SU-DHL-6 (cell line): Measurements from ENCODE around the gene FHOD3.

Experiments used
- H2AFZ ChIP-seq: fragments of 200-600 bp; sonication (generic); 2 replicates; pipeline ENCODE4 v1.6.1; 2014; ENCODE audit warnings: low read depth, mild to moderate bottlenecking, moderate library complexity, mixed read lengths, antibody characterized with exemption, low read length; ENCODE audit not compliant: severe bottlenecking
- H3F3A ChIP-seq: fragments of 200-600 bp; shearing (Covaris generic); 2 replicates; pipeline ENCODE4 v1.6.0; 2016; ENCODE audit warnings: antibody characterized with exemption, mild to moderate bottlenecking; ENCODE audit not compliant: insufficient read depth
- H3K27ac ChIP-seq: fragments of 200-600 bp; sonication (generic); 2 replicates; pipeline ENCODE4 v1.5.1; 2016; ENCODE audit warnings: low read depth, mild to moderate bottlenecking, low read length, moderate library complexity, mixed read lengths
- H3K27me3 ChIP-seq: fragments of 200-600 bp; sonication (generic), shearing (Covaris generic); 2 replicates; pipeline ENCODE4 v1.6.0; 2014; ENCODE audit warnings: mild to moderate bottlenecking, low read length
- H3K36me3 ChIP-seq: fragments of 200-600 bp; sonication (generic); 2 replicates; pipeline ENCODE4 v1.6.1; 2014; ENCODE audit warnings: mild to moderate bottlenecking, low read length, mixed read lengths
- H3K4me2 ChIP-seq: fragments of 300-600, 200-600 bp; shearing (Covaris generic), sonication (generic); 2 replicates; pipeline ENCODE4 v1.6.0; 2014; ENCODE audit warnings: low read length, low read depth, mild to moderate bottlenecking; ENCODE audit not compliant: poor library complexity, severe bottlenecking
- H3K4me3 ChIP-seq: fragments of 200-600 bp; sonication (generic); 2 replicates; pipeline ENCODE4 v1.5.1; 2014; ENCODE audit warnings: antibody characterized with exemption, low read length, mild to moderate bottlenecking, mixed read lengths; ENCODE audit not compliant: insufficient read depth, poor library complexity, severe bottlenecking
- H3K79me2 ChIP-seq: fragments of 200-600 bp; sonication (generic); 2 replicates; pipeline ENCODE4 v1.6.1; 2014; ENCODE audit warnings: mild to moderate bottlenecking, low read length, moderate library complexity; ENCODE audit not compliant: insufficient read depth
- H3K9ac ChIP-seq: fragments of 200-600 bp; sonication (generic); 2 replicates; pipeline ENCODE4 v1.7.0; 2014; ENCODE audit warnings: mild to moderate bottlenecking, low read length
- H3K9me2 ChIP-seq: fragments of 200-600 bp; sonication (generic); replicated peaks from 2 replicates; pipeline ENCODE4 v1.6.1; 2014; ENCODE audit warnings: low read length; ENCODE audit not compliant: insufficient read depth
- H3K9me3 ChIP-seq: fragments of 200-600 bp; sonication (generic); 2 replicates; pipeline ENCODE4 v1.6.1; 2014; ENCODE audit warnings: low read length, mixed read lengths; ENCODE audit not compliant: insufficient read depth
- H4K20me1 ChIP-seq: fragments of 200-600 bp; sonication (generic); 2 replicates; pipeline ENCODE4 v1.6.1; 2014; ENCODE audit warnings: low read depth, mild to moderate bottlenecking, antibody characterized with exemption, low read length, moderate library complexity, mixed read lengths
- CTCF ChIP-seq: fragments of 200-600 bp; sonication (generic); IDR thresholded peaks from one replicate; pipeline ENCODE4 v1.5.1; 2017; ENCODE audit warnings: antibody characterized with exemption, mild to moderate bottlenecking, low read length, moderate library complexity; ENCODE audit not compliant: insufficient read depth, poor library complexity, severe bottlenecking
- EZH2phosphoT487 ChIP-seq: fragments of 200-600 bp; sonication (generic), shearing (Covaris generic); conservative IDR thresholded peaks from 2 replicates; pipeline ENCODE4 v1.6.1; 2018; ENCODE audit warnings: mild to moderate bottlenecking, antibody characterized with exemption, low read length, moderate library complexity, mixed read lengths

The FHOD3 gene

GRCh38 chr18:36264283-36264682 lies 33.2 kb upstream of the FHOD3 start:
- no peaks in the 10 kb centered on the region for H3K79me2 ChIP-seq
- no peaks in the 10 kb centered on the region for H4K20me1 ChIP-seq
- no peak overlapping the region for H3K27ac ChIP-seq
- H2AFZ ChIP-seq, result no peak overlapping the region
- H3K9me2 ChIP-seq, result no peaks in the 10 kb centered on the region
- H3K9me3 ChIP-seq, result no peaks in the 10 kb centered on the region
- H3K4me2 ChIP-seq, result no peak overlapping the region
- H3K27me3 ChIP-seq, result no peaks in the 10 kb centered on the region
- no peak for TF ChIP-seq EZH2phosphoT487
- TF ChIP-seq CTCF, result no peak
- no peaks in the 10 kb centered on the region for H3K36me3 ChIP-seq
- no peak overlapping the region for H3K9ac ChIP-seq
- no peaks in the 10 kb centered on the region for H3F3A ChIP-seq
- H3K4me3 ChIP-seq, result no peak overlapping the region

- no peaks in the 10 kb centered on the region for H3K27me3 ChIP-seq
- no peaks in the 10 kb centered on the region for H3K9me3 ChIP-seq
- TF ChIP-seq CTCF (no peak), EZH2phosphoT487 (no peak)
- no peak overlapping the region for H3K9ac ChIP-seq
- no peaks in the 10 kb centered on the region for H3K79me2 ChIP-seq
- H3K4me3 ChIP-seq, result no peak overlapping the region
- no peak overlapping the region for H3K4me2 ChIP-seq
- no peaks in the 10 kb centered on the region for H3K36me3 ChIP-seq
- no peak overlapping the region for H2AFZ ChIP-seq
- no peaks in the 10 kb centered on the region for H3K9me2 ChIP-seq
- no peaks in the 10 kb centered on the region for H3F3A ChIP-seq
- H4K20me1 ChIP-seq, result no peaks in the 10 kb centered on the region
- no peak overlapping the region for H3K27ac ChIP-seq
Measured at GRCh38 chr18:36265015-36265414, 32.5 kb upstream of the FHOD3 start.

GRCh38 chr18:36269157-36269556 lies 28.4 kb upstream of the FHOD3 start:
- H3K27me3 ChIP-seq, result no peaks in the 10 kb centered on the region
- H3K4me2 ChIP-seq, result no peak overlapping the region
- no peaks in the 10 kb centered on the region for H3K9me2 ChIP-seq
- no peak overlapping the region for H3K4me3 ChIP-seq
- H2AFZ ChIP-seq, result no peak overlapping the region
- H3K36me3 ChIP-seq, result no peaks in the 10 kb centered on the region
- no peaks in the 10 kb centered on the region for H3F3A ChIP-seq
- no peak overlapping the region for H3K9ac ChIP-seq
- H3K79me2 ChIP-seq, result no peaks in the 10 kb centered on the region
- H4K20me1 ChIP-seq, result no peaks in the 10 kb centered on the region
- TF ChIP-seq CTCF (no peak), EZH2phosphoT487 (no peak)
- no peaks in the 10 kb centered on the region for H3K9me3 ChIP-seq
- no peak overlapping the region for H3K27ac ChIP-seq

DNA sequence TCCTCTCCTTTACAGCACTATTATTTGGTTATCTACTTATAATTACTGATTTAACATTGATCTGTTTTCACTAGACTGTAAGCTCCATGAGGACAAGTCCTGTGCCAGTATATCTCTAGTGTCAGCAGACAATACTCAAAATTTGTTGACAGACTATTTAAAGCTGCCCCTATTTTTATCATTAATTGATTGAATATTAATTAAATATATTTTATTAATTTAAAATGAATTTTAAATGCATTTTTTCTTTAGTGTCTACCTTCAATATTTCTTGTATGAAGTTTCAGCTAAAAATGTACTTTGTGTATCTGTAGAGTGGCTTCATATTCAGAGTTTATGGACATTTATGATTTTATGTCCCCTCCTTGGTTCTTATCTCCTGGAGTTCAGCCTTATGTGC lies 26.4 kb upstream of the FHOD3 start:
- no peak overlapping the region for H3K4me2 ChIP-seq
- no peaks in the 10 kb centered on the region for H3K27me3 ChIP-seq
- no peaks in the 10 kb centered on the region for H3K79me2 ChIP-seq
- no peaks in the 10 kb centered on the region for H3F3A ChIP-seq
- H3K36me3 ChIP-seq, result no peaks in the 10 kb centered on the region
- no peak overlapping the region for H3K4me3 ChIP-seq
- no peaks in the 10 kb centered on the region for H3K9me3 ChIP-seq
- H3K27ac ChIP-seq, result no peak overlapping the region
- no peaks in the 10 kb centered on the region for H4K20me1 ChIP-seq
- H2AFZ ChIP-seq, result no peak overlapping the region
- no peaks in the 10 kb centered on the region for H3K9me2 ChIP-seq
- TF ChIP-seq CTCF (no peak), EZH2phosphoT487 (no peak)
- H3K9ac ChIP-seq, result no peak overlapping the region
